ENCODE data around the gene SLC12A9. TPM values are rescaled to one million over a fixed set of nuclear protein-coding genes. Genes with fewer than 3 reads are reported as not detected.

Gene SLC12A9
- total and polyA plus RNA-seq, 2 experiments from 2014 or later: 10.3 to 39.9 TPM

DNA sequence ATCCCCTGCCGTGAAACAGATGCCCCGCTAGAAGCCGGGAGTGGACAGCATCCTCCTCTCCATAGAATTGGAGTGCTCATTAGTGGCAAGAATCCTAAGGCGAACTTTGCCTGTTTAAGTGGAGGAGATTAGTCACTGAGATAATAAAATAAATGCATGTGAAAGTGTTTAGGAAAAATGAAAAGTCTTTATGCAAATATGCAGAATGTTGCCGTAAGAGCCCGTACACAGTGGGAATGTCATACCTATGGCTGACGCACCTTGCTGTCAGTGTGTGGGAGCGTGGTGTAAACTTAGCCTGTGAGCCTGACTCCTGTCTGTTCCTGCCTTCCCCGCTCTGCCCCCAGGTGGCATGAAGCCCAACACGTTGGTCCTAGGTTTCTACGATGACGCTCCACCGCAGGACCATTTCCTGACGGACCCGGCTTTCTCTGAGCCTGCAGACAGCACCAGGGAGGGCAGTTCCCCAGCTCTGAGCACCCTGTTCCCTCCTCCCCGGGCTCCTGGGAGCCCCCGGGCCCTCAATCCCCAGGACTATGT is 12.9 kb downstream of the SLC12A9 start:
- ATAC-seq (peak; percentile 9), DNase-seq (ENCODE audit: low spot score) (peak; percentile 58)
- Histone ChIP-seq H3F3A (replicated peaks; ENCODE audit: low read depth) (peaks cover 13% of the 10 kb centered on the region; the same call in 1 of the 2 replicates), H3K79me2 (replicated peaks; ENCODE audit: insufficient read depth) (peaks cover 18% of the 10 kb centered on the region), H3K27ac (ENCODE audit: low read depth) (no peak overlapping the region), H3K36me3 (ENCODE audit: insufficient read depth) (peaks cover 4% of the 10 kb centered on the region; the same call in 1 of the 2 replicates), H3K4me3 (no peak overlapping the region), H3K27me3 (ENCODE audit: insufficient read depth) (no peaks in the 10 kb centered on the region), H3K4me2 (no peak overlapping the region), H3K9me2 (ENCODE audit: insufficient read depth) (no peaks in the 10 kb centered on the region), H3K4me1 (ENCODE audit: insufficient read depth) (peaks cover 11% of the 10 kb centered on the region), H2AFZ (no peak overlapping the region), H4K20me1 (replicated peaks; ENCODE audit: insufficient read depth) (0 out of 2 replicates have a peak, but pooled peaks cover 3% of the 10 kb centered on the region)
- Mint-ChIP-seq H3K27ac (no peak overlapping the region), H3K27me3 (ENCODE audit: insufficient read depth, low read depth, poor library complexity) (peaks cover 14% of the 10 kb centered on the region), H3K36me3 (ENCODE audit: low read depth) (peaks cover 54% of the 10 kb centered on the region), H3K4me1 (peaks cover 14% of the 10 kb centered on the region; the same call in 2 of the 3 replicates), H3K4me3 (peak overlapping the region; percentile 24; the same call in 1 of the 3 replicates), H3K9me3 (no peaks in the 10 kb centered on the region; the same call in 2 of the 3 replicates)
- TF ChIP-seq, protein P1, sequence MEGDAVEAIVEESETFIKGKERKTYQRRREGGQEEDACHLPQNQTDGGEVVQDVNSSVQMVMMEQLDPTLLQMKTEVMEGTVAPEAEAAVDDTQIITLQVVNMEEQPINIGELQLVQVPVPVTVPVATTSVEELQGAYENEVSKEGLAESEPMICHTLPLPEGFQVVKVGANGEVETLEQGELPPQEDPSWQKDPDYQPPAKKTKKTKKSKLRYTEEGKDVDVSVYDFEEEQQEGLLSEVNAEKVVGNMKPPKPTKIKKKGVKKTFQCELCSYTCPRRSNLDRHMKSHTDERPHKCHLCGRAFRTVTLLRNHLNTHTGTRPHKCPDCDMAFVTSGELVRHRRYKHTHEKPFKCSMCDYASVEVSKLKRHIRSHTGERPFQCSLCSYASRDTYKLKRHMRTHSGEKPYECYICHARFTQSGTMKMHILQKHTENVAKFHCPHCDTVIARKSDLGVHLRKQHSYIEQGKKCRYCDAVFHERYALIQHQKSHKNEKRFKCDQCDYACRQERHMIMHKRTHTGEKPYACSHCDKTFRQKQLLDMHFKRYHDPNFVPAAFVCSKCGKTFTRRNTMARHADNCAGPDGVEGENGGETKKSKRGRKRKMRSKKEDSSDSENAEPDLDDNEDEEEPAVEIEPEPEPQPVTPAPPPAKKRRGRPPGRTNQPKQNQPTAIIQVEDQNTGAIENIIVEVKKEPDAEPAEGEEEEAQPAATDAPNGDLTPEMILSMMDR (conservative IDR thresholded peaks at IDR 0.05; ENCODE audit: low read depth in 2 of 2): peak in 1 of 2 experiments; percentile 45; a peak in 3 of 4 replicates
- TF ChIP-seq STAT1 (IDR thresholded peaks at IDR 0.05; ENCODE audit: unreplicated experiment): no peak

DNA sequence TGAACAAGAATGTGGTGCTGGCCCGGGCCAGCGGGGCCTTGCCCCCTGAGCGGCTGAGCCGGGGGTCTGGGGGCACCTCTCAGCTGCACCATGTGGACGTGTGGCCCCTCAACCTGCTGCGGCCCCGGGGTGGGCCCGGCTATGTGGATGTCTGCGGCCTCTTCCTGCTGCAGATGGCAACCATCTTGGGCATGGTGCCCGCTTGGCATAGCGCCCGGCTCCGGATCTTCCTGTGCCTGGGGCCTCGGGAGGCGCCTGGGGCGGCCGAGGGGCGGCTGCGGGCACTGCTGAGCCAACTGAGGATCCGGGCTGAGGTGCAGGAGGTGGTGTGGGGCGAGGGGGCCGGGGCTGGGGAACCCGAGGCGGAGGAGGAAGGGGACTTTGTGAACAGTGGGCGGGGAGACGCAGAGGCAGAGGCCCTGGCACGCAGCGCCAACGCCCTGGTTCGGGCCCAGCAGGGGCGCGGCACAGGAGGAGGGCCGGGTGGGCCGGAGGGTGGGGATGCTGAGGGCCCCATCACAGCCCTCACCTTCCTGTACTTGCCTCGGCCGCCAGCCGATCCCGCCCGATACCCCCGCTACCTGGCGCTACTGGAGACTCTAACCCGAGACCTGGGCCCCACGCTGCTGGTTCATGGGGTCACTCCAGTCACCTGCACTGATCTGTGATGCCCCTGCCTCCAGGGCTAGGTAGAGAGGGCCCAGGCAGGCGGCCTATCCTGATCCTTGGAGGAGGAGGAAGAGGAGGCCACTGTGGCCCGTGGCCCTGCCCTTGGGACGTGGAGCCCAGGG is 13.6 kb downstream of the SLC12A9 start:
- peak; percentile 27 for DNase-seq (ENCODE audit: low spot score)
- no peak overlapping the region; the same call in 1 of the 2 replicates for H3K4me3 ChIP-seq
- peak overlapping the region; percentile 94; the same call in 1 of the 3 replicates for H3K4me3 Mint-ChIP-seq
- peaks cover 6% of the 10 kb centered on the region; the same call in 1 of the 2 replicates for H3K36me3 ChIP-seq (ENCODE audit: insufficient read depth)
- H3K9me2 ChIP-seq (ENCODE audit: insufficient read depth): no peaks in the 10 kb centered on the region
- H3K4me1 Mint-ChIP-seq: peaks cover 14% of the 10 kb centered on the region; the same call in 2 of the 3 replicates
- no peak overlapping the region for H2AFZ ChIP-seq
- ATAC-seq: peak; percentile 18
- H3K27me3 ChIP-seq (ENCODE audit: insufficient read depth): no peaks in the 10 kb centered on the region
- H3K79me2 ChIP-seq (replicated peaks; ENCODE audit: insufficient read depth): peaks cover 18% of the 10 kb centered on the region
- H3F3A ChIP-seq (replicated peaks; ENCODE audit: low read depth): peaks cover 13% of the 10 kb centered on the region; the same call in 1 of the 2 replicates
- 0 out of 2 replicates have a peak, but pooled peaks cover 3% of the 10 kb centered on the region for H4K20me1 ChIP-seq (replicated peaks; ENCODE audit: insufficient read depth)
- H3K9me3 Mint-ChIP-seq: no peaks in the 10 kb centered on the region; the same call in 2 of the 3 replicates
- peak overlapping the region; percentile 99 for H3K27ac Mint-ChIP-seq
- peaks cover 19% of the 10 kb centered on the region for H3K27me3 Mint-ChIP-seq (ENCODE audit: insufficient read depth, low read depth, poor library complexity)
- peaks cover 11% of the 10 kb centered on the region for H3K4me1 ChIP-seq (ENCODE audit: insufficient read depth)
- no peak for TF ChIP-seq STAT1 (IDR thresholded peaks at IDR 0.05; ENCODE audit: unreplicated experiment)
- TF ChIP-seq, protein P2, sequence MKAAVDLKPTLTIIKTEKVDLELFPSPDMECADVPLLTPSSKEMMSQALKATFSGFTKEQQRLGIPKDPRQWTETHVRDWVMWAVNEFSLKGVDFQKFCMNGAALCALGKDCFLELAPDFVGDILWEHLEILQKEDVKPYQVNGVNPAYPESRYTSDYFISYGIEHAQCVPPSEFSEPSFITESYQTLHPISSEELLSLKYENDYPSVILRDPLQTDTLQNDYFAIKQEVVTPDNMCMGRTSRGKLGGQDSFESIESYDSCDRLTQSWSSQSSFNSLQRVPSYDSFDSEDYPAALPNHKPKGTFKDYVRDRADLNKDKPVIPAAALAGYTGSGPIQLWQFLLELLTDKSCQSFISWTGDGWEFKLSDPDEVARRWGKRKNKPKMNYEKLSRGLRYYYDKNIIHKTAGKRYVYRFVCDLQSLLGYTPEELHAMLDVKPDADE (IDR thresholded peaks at IDR 0.05): no peak
- no peak for TF ChIP-seq EZH2 (IDR thresholded peaks at IDR 0.05; ENCODE audit: low read depth, unreplicated experiment)
- H3K27ac ChIP-seq (ENCODE audit: low read depth): peak overlapping the region; percentile 97
- peaks cover 54% of the 10 kb centered on the region for H3K36me3 Mint-ChIP-seq (ENCODE audit: low read depth)
- H3K4me2 ChIP-seq: peak overlapping the region; percentile 91

Data from GM23338 (cell line).